HG03520 (cell line): ENCODE measurements around the gene JAML.

Experiments used
- ATAC-seq: cut with Tn5 transposase; IDR thresholded peaks from one replicate; pipeline ENCODE4 v1.9.1; 2021; ENCODE audit warnings: mild to moderate bottlenecking, moderate library complexity; ENCODE audit not compliant: unreplicated experiment

Gene JAML

DNA sequence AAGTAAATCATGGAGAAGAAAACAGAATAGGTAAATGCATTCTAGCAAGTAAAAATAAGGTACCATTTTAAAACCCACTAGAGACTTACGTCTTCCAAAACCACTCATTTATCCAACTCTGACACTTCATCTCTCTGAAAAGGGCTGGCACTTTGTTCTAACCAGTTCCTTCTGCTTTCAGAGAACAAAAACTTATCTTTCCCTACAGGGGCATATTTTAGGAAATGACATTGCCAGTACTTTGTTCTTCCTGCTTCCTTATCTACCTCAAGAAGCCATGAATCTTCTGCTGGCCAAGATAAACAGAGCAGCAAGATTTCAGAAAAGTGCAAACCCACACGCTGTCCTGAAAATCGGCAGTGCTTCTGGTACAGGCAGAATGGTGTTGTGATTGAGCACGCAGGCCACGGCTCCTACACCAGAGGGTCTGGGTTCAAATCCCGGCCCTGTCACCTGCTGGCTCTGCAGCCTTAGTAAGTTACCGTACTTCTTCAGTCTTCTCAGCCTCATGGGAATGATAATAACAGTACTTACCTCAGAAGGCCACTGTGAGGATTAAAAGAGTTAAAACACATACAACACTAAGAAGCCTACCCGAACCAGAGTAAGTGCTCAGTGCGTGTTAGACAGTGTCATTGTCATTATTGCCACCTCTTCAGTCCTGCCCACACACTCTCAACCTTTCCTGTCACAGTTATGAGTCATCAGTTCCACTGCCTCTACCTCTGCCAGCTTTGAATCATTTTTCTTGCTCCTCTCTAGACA is 16.4 kb upstream of the JAML start:
- ATAC-seq = peak; percentile 90

DNA sequence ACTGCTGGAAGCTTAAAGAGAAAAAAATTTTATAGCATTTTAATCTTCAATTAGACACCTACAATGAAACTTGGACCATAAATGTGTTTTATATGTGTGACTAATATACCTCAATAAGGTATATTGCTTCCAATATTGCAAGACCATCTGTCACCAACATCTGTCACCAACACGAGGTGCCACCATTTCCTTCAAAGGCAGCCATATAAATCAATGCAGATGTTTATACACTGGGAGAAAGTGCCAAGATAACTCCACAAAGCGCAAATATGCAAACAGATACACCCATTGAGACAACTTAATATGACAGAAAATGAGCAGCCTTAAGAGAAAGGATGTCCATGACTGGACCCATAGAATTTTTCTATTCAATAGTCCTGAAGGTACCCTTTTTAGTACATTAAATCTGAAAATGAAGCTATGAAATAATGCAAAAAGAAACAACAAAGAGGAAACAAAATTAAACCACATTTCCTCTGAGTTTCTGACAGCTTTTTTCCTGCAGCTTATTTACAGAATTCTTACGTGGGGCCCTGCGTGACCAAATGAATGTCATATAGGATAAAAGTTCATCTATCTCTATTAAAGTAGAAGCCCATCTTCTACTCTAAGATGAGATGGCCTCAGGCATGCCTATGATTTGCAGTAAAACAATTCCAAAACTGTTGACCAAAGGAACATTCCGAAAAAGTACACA is 14.8 kb upstream of the JAML start:
- ATAC-seq = no peak

DNA sequence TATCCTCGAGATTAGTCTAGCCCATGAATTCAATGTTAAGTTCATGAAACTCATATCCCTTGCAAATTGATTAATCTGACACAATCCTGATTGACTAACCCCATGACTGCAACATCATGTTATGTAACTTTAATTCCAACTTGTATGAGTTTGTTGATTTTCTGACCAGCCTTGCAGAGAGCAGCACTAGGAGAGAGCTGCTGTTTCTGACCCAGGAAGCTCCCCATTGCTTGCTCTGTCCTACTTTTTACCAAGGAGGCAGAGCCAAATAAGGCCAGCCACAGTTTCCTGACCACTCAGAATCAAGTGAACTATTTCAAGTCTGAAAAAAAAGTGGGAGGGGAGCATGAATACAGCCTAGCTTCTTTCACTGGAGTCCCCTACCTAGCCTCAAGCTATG is 14.1 kb upstream of the JAML start:
- no peak for ATAC-seq

DNA sequence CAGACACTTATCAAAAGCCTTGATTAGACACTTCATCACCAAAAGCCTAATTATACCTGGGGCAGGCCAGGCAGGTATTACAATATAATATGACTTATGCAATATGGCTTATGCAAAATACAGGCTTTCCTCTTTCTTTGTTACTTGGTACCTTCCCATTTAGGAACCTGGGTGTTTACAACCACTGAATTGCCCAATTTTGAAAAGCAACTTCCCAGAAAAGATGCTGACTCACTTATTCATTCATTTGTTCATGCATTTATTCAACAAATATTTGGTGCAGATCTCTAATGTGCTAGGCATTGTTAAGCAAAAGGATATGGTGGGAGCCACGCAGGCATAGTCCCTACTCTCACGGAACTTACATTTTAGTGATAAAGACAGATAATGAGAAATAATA is 13.6 kb upstream of the JAML start:
- no peak for ATAC-seq

DNA sequence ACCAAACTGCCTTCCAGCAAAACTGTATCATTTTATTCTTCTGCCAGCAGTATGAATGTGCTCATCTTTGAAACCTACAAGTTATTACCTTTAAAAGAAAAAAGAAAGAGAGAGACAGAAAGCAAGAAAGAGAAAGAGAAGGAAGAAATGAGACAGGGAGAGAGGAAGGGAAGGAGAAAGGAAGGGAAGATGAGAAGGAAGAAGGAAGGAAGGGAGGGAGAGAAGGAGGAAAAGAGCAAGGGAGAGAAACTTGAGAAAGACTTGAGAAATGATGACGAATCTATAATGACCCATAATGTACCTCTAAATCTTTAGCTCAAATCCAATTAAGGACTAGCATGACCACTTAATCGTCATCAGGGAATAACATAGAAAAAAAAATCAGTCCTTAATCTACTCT is 11.4 kb upstream of the JAML start:
- ATAC-seq = no peak

DNA sequence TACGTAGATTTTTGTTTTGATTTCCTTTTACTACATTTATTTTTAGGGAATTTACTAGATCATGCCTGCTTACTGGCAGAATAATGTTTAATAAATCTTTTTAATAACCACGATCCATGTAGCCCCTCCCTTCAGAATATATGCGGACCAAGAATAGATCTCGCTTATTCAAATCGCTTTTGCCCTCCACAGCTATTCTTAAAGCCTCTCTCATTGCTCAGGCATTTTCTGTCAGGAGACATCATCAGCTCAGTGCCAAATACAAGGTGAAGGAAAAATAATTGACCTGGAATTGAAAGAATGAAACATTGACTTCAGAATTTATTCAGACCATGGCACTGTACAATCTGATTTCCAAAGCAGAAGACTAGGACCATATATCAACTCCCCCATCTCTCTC is 10.0 kb upstream of the JAML start:
- no peak for ATAC-seq

- no peak for ATAC-seq
Observed at GRCh38 chr11:118233850-118234249, 9.0 kb upstream of the JAML start.

- no peak for ATAC-seq
Observed at GRCh38 chr11:118233377-118233776, 8.6 kb upstream of the JAML start.

DNA sequence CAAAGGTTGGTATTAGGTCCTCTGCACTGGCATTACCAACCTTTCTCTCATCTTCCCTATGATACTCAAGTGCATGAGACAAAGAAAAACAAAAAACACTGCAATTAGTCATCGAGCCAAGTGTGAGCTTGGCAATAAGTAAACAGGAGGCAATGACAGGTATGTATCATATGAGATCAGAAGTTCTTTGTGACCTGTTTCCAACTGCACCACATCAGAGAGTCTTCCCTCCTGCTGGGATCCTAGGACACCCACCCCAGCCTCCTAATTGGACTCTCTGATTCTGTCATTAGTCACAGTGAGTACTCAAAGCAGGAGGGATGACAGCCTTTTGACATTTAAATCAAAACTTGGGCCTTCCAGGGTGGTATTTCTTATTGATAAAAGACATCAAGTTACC is 7.8 kb upstream of the JAML start:
- no peak for ATAC-seq

- ATAC-seq = no peak
Observed at GRCh38 chr11:118231461-118231860, 6.7 kb upstream of the JAML start.

- no peak for ATAC-seq
Observed at GRCh38 chr11:118230088-118230487, 5.3 kb upstream of the JAML start.

GRCh38 chr11:118229274-118229847 is 4.5 kb upstream of the JAML start:
- ATAC-seq = no peak

DNA sequence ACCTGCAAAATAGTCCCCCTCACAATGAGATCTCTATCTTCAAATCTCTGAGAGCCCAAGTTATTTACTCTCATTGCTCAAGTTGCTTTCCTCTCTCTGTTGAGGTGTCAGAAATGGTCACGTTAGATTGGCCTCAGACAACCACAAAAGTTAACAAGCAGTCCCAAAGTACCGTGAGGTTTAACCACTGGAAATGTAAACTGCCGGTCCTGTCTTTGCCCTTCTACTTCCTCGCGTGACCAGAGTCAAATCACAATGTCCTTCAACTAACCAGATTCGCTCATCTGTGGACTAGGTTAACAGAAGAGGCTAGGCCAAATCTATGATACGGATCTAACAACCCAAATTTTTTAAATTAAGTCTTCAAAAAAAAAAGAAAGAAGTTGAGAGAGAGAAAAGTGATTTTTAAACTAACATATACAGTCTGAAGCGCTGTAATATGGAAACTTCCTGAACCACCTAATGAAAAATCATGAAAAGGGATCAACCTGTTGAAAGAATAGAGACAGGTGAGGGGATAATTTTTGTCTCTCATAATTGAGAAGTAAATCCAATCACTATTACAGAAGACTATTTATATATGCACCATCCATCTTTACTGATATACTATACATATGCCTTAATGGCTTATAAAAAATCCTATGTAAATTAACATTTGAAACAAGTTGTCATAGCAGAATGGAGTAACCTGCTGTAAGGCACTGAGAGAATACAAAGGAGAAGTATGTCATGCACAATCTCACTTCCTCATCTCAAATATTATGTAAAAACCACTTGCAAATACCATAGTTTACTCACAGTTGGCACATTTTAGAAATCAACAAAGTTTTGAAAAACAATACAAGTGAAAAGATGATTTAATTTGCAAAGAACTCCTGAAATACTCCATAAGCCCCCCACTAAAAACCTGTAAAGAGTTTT is 3.3 kb upstream of the JAML start:
- peak; percentile 50 for ATAC-seq

DNA sequence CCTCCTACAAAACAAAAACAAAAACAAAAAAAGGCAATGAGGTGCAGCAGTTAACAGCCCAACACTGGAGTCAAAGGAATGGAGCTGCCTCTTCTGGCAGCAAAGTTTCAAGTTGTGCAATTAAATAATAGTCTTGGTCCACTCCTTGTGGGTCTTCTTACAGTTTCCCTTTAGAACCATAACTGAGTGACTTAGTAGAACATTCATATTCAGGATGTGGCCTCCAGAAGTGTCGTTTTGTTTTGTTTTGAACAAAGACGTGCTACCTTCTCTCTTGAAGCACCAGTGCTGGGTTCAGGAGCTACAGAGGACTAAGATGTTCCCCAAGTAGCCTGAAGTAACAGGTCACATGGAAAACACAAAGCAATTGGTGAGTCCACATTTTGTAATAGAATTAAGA is 2.0 kb upstream of the JAML start:
- ATAC-seq = no peak

DNA sequence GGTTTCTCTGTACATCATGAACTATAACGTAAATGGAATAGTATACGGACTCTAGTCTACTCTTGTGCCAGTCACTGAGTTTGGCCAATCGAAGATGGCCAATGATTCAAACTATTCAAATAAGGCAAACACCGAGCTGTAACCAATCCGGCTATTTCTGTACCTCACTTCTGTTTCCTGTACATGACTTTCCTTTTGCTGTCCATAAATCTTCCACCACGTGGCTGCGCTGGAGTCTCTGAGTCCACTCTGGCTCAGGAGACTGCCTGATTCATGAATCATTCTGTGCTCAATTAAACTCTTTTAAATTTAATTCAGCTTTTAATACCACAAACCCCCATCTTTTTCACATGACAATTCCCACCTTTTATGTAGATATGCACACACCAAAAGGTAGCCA is 1.5 kb upstream of the JAML start:
- ATAC-seq = no peak

- ATAC-seq = no peak
Observed at GRCh38 chr11:118223992-118224391, 819 bp downstream of the JAML start.

DNA sequence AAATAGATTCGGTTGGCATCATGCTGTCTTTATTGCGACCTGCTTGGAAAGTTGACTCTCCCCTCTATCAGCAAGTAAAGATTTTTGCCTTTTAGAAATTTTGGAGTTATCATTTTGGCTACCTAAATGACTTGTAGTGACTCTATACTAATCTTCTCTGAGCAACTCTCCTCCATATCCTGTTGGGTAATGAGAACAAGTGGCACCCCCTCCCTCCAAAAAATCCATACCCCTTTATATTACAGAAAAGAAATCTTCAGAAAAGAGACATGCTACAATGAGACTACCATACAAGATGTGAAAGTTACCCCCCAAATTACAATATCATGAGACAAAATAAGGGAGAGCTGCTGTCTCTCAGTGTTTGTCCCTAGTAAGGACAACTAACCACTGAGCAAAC is 1.2 kb downstream of the JAML start:
- ATAC-seq = no peak

DNA sequence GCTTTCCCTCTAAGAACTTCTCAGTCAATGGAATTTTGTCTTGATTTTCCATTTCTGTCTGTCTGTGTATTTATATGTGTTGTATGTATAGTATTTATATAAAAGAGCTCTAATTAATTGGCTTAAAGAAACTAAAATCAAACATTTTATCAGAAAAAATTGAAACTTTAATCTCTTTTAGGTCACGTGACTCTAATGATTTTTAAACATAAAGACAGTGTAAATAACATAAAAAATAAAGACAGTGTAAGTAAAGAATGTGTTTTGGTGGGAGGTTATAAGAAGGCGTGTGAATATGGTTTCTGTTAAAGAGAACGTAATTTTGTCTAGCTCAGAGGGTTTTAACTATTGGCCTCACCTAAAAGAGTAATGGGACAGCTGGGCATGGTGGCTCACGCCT is 2.4 kb downstream of the JAML start:
- no peak for ATAC-seq

- no peak for ATAC-seq
Observed at GRCh38 chr11:118221419-118221818, 3.4 kb downstream of the JAML start.

GRCh38 chr11:118219732-118220131 is 5.1 kb downstream of the JAML start:
- no peak for ATAC-seq

DNA sequence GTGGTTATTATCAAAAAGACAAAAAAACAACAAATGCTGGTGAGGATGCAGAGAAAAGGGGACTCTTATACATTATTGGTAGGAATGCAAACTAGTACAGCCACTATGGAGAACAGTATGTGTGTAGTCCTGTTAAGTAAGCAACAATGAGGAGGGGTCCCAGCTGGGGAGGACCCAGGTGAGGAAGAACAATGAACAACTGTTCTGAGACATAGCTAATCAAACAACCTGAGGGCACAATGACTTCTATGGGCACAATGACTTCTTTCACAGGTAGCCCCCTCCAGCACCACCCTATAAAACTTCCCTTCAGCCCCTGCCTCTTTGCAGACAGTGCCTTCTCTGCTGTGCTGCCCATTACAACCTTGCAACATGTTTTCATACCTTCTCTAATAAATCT is 5.6 kb downstream of the JAML start:
- no peak for ATAC-seq
